Mesothelial cell of epicardium (in vitro differentiated cells): ENCODE measurements around the gene EPB41L5. TPM values are rescaled to one million over a fixed set of nuclear protein-coding genes. Genes with fewer than 3 reads are reported as not detected.
"Not testable (repeated sequence)": the region's sequence is repeated elsewhere in the genome, so short reads cannot be mapped to it uniquely, and the experiment has no call there.

Source experiments
- DNase-seq, 2 experiments: peaks; one replicate each; pipeline ENCODE4 v3.0.0; 2021; ENCODE audit warnings: low spot score in 2 of 2; ENCODE audit not compliant: unreplicated experiment in 2 of 2
- H3K27ac Mint-ChIP-seq: 2 replicates; pipeline ENCODE4 v1.8.0; 2021; ENCODE audit warnings: mixed read lengths
- H3K27me3 Mint-ChIP-seq: 2 replicates; pipeline ENCODE4 v1.8.0; 2021; ENCODE audit warnings: low read depth, mixed read lengths
- H3K36me3 Mint-ChIP-seq: 2 replicates; pipeline ENCODE4 v1.8.0; 2021; ENCODE audit warnings: mixed read lengths
- H3K4me1 Mint-ChIP-seq: 2 replicates; pipeline ENCODE4 v1.8.0; 2021; ENCODE audit warnings: mixed read lengths
- H3K4me3 Mint-ChIP-seq: 2 replicates; pipeline ENCODE4 v1.8.0; 2021; ENCODE audit warnings: mild to moderate bottlenecking, moderate library complexity, mixed read lengths
- H3K9me3 Mint-ChIP-seq: 2 replicates; pipeline ENCODE4 v1.8.0; 2021; ENCODE audit warnings: mixed read lengths
- CTCF ChIP-seq: fragments of 200-600 bp; sonication (generic); IDR thresholded peaks from one replicate; pipeline ENCODE4 v1.5.0; 2021; ENCODE audit warnings: antibody characterized with exemption; ENCODE audit not compliant: unreplicated experiment
- total RNA-seq: library from RNA; stranded (reverse); gene quantifications from 3 replicates; pipeline ENCODE4 v1.2.1, GENCODE V29; 2021

Gene EPB41L5
- total RNA-seq, 1 donor from 2014 or later: 43.4 TPM

- peaks cover 29% of the 10 kb centered on the region for H3K9me3 Mint-ChIP-seq
- no peaks in the 10 kb centered on the region for H3K27me3 Mint-ChIP-seq
- H3K4me3 Mint-ChIP-seq: no peak overlapping the region
- peaks cover 49% of the 10 kb centered on the region for H3K36me3 Mint-ChIP-seq
- DNase-seq: no peak
- no peak for TF ChIP-seq CTCF
- peaks cover 21% of the 10 kb centered on the region for H3K4me1 Mint-ChIP-seq
- peak overlapping the region; percentile 83 for H3K27ac Mint-ChIP-seq
These were observed 7.7 kb downstream of the EPB41L5 start for GRCh38 chr2:120020554-120020953.

- H3K27ac Mint-ChIP-seq: not testable (repeated sequence)
- Mint-ChIP-seq H3K9me3 (peaks cover 38% of the 10 kb centered on the region), H3K36me3 (peaks cover 60% of the 10 kb centered on the region)
These were observed 9.6 kb downstream of the EPB41L5 start for GRCh38 chr2:120022505-120022904.

GRCh38 chr2:120026890-120027289 is 14.0 kb downstream of the EPB41L5 start:
- TF ChIP-seq CTCF: peak; percentile 47
- no peak overlapping the region for H3K4me3 Mint-ChIP-seq
- no peak overlapping the region for H3K27ac Mint-ChIP-seq
- no peak for DNase-seq
- H3K9me3 Mint-ChIP-seq: peaks cover 38% of the 10 kb centered on the region
- no peaks in the 10 kb centered on the region for H3K27me3 Mint-ChIP-seq
- peaks cover 52% of the 10 kb centered on the region for H3K36me3 Mint-ChIP-seq
- H3K4me1 Mint-ChIP-seq: peaks cover 19% of the 10 kb centered on the region

More at GRCh38 chr2:120022505-120022904, 9.6 kb downstream of the EPB41L5 start:
- not testable (repeated sequence) for DNase-seq, H3K27me3 Mint-ChIP-seq, H3K4me3 Mint-ChIP-seq
- H3K4me1 Mint-ChIP-seq: peaks cover 15% of the 10 kb centered on the region

GRCh38 chr2:120028795-120029194 is 15.9 kb downstream of the EPB41L5 start:
- Mint-ChIP-seq H3K27ac (peak overlapping the region; percentile 0), H3K27me3 (no peaks in the 10 kb centered on the region), H3K4me1 (peaks cover 19% of the 10 kb centered on the region), H3K4me3 (no peak overlapping the region), H3K9me3 (peaks cover 25% of the 10 kb centered on the region), H3K36me3 (peaks cover 36% of the 10 kb centered on the region)
- no peak for TF ChIP-seq CTCF
- DNase-seq: no peak

GRCh38 chr2:120029672-120030640 is 17.1 kb downstream of the EPB41L5 start:
- Mint-ChIP-seq H3K4me1 (peaks cover 19% of the 10 kb centered on the region), H3K27me3 (no peaks in the 10 kb centered on the region), H3K27ac (peak overlapping the region; percentile 71), H3K4me3 (no peak overlapping the region), H3K9me3 (peaks cover 17% of the 10 kb centered on the region), H3K36me3 (peaks cover 25% of the 10 kb centered on the region)
- TF ChIP-seq CTCF: no peak
- DNase-seq: no peak

GRCh38 chr2:120032297-120032696 is 19.4 kb downstream of the EPB41L5 start:
- Mint-ChIP-seq H3K36me3 (peaks cover 14% of the 10 kb centered on the region), H3K4me3 (no peak overlapping the region), H3K27me3 (no peaks in the 10 kb centered on the region), H3K27ac (peak overlapping the region; percentile 66), H3K9me3 (peaks cover 14% of the 10 kb centered on the region), H3K4me1 (peaks cover 27% of the 10 kb centered on the region)
- DNase-seq: no peak
- TF ChIP-seq CTCF: no peak
